ENCODE results near the gene CDC14A.

The CDC14A gene

GRCh38 chr1:100448366-100448765 is 96.1 kb downstream of the CDC14A start:
- no peak for DNase-seq (ENCODE audit: low spot score)

- DNase-seq (ENCODE audit: low spot score): no peak
Measured at GRCh38 chr1:100449477-100449876, 97.2 kb downstream of the CDC14A start.

- peak; percentile 30 for DNase-seq (ENCODE audit: low spot score)
Measured at GRCh38 chr1:100452641-100453040, 100.3 kb downstream of the CDC14A start.

- peak; percentile 46 for DNase-seq (ENCODE audit: low spot score)
Measured at GRCh38 chr1:100455478-100456072, 103.3 kb downstream of the CDC14A start.

GRCh38 chr1:100456880-100457279 is 104.6 kb downstream of the CDC14A start:
- no peak for DNase-seq (ENCODE audit: low spot score)

- no peak for DNase-seq (ENCODE audit: low spot score)
Measured at GRCh38 chr1:100457683-100458082, 105.4 kb downstream of the CDC14A start.

GRCh38 chr1:100458661-100459357 is 106.5 kb downstream of the CDC14A start:
- DNase-seq (ENCODE audit: low spot score): peak; percentile 12

- peak; percentile 86 for DNase-seq (ENCODE audit: low spot score)
Measured at GRCh38 chr1:100459358-100460114, 107.2 kb downstream of the CDC14A start.

GRCh38 chr1:100461222-100461621 is 108.9 kb downstream of the CDC14A start:
- no peak for DNase-seq (ENCODE audit: low spot score)

GRCh38 chr1:100462326-100463025 is 110.2 kb downstream of the CDC14A start:
- no peak for DNase-seq (ENCODE audit: low spot score)

- DNase-seq (ENCODE audit: low spot score): peak; percentile 81
Measured at GRCh38 chr1:100463791-100464424, 111.6 kb downstream of the CDC14A start.

GRCh38 chr1:100469578-100469977 is 117.3 kb downstream of the CDC14A start:
- DNase-seq (ENCODE audit: low spot score): no peak

- no peak for DNase-seq (ENCODE audit: low spot score)
Measured at GRCh38 chr1:100474834-100475233, 122.5 kb downstream of the CDC14A start.

GRCh38 chr1:100476735-100477290 is 124.5 kb downstream of the CDC14A start:
- no peak for DNase-seq (ENCODE audit: low spot score)

GRCh38 chr1:100478816-100479215 is 126.5 kb downstream of the CDC14A start:
- DNase-seq (ENCODE audit: low spot score): no peak

GRCh38 chr1:100479620-100480338 is 127.5 kb downstream of the CDC14A start:
- DNase-seq (ENCODE audit: low spot score): no peak

- no peak for DNase-seq (ENCODE audit: low spot score)
Measured at GRCh38 chr1:100481303-100481702, 129.0 kb downstream of the CDC14A start.

GRCh38 chr1:100482167-100482566 is 129.9 kb downstream of the CDC14A start:
- no peak for DNase-seq (ENCODE audit: low spot score)

- no peak for DNase-seq (ENCODE audit: low spot score)
Measured at GRCh38 chr1:100482748-100483147, 130.4 kb downstream of the CDC14A start.

GRCh38 chr1:100483230-100483629 is 130.9 kb downstream of the CDC14A start:
- DNase-seq (ENCODE audit: low spot score): no peak

- no peak for DNase-seq (ENCODE audit: low spot score)
Measured at GRCh38 chr1:100485855-100486258, 133.6 kb downstream of the CDC14A start.

Measured in NAMALWA (cell line).